Spleen (tissue), 11 donors: ENCODE results near the gene SPTBN1. TPM values are rescaled to one million over a fixed set of nuclear protein-coding genes. Genes with fewer than 3 reads are reported as not detected.

ENCODE experiments used
- DNase-seq: peaks from one replicate; pipeline ENCODE4 v3.0.0-alpha.2; 2020
- H3K27ac ChIP-seq, 8 donors: fragments of 200-600 bp; sonication (generic) in 7 of 8; 1 replicate in 4 of 8; 2 replicates in 4 of 8; pipeline versions ENCODE4 v1.5.0 to v1.8.0; 2016 to 2021; ENCODE audit warnings: inconsistent platforms in 4 of 8, mild to moderate bottlenecking in 4 of 8, moderate library complexity in 1 of 8
- H3K27me3 ChIP-seq, 7 donors: fragments of 200-600 bp; sonication (generic) in 6 of 7; replicated peaks in 1 of 7; 1 replicate in 4 of 7; 2 replicates in 3 of 7; pipeline versions ENCODE4 v1.5.0 to v1.8.0; 2016 to 2021; ENCODE audit warnings: inconsistent platforms in 3 of 7, mild to moderate bottlenecking in 1 of 7
- H3K36me3 ChIP-seq, 6 donors: fragments of 200-600 bp; sonication (generic) in 5 of 6; 1 replicate in 4 of 6; 2 replicates in 2 of 6; pipeline versions ENCODE4 v1.5.0 to v1.8.0; 2016 to 2021; ENCODE audit warnings: inconsistent platforms in 2 of 6
- H3K4me1 ChIP-seq, 6 donors: fragments of 200-600 bp; sonication (generic) in 5 of 6; 1 replicate in 3 of 6; 2 replicates in 3 of 6; pipeline versions ENCODE4 v1.5.0 to v1.8.0; 2016 to 2021; ENCODE audit warnings: inconsistent platforms in 3 of 6
- H3K4me3 ChIP-seq, 8 donors: fragments of 200-600 bp; sonication (generic) in 7 of 8; 1 replicate in 4 of 8; 2 replicates in 4 of 8; pipeline versions ENCODE4 v1.5.0 to v1.8.0; 2016 to 2021; ENCODE audit warnings: inconsistent platforms in 4 of 8, mild to moderate bottlenecking in 4 of 8, moderate library complexity in 2 of 8
- H3K9me3 ChIP-seq, 8 donors: fragments of 200-600 bp; sonication (generic) in 7 of 8; 1 replicate in 4 of 8; 2 replicates in 4 of 8; pipeline versions ENCODE4 v1.5.0 to v1.8.0; 2016 to 2021; ENCODE audit warnings: inconsistent platforms in 4 of 8
- CTCF ChIP-seq, 11 experiments: fragments of 200-600 bp in 7 of 11; fragments of 450-650 bp in 4 of 11; sonication (generic) in 4 of 11; IDR thresholded peaks in 8 of 11; conservative IDR thresholded peaks in 3 of 11; 1 replicate in 7 of 11; 2 replicates in 4 of 11; pipeline versions ENCODE4 v1.4.0 to v1.8.0; 2016 to 2021; ENCODE audit warnings: antibody characterized with exemption in 11 of 11, inconsistent platforms in 4 of 11, mild to moderate bottlenecking in 1 of 11
- POLR2A ChIP-seq, 3 donors: fragments of 450-650 bp; IDR thresholded peaks; one replicate each; pipeline ENCODE4 v1.5.1; 2017; ENCODE audit warnings: antibody characterized with exemption in 3 of 3, mild to moderate bottlenecking in 1 of 3
- POLR2AphosphoS5 ChIP-seq, 3 donors: sonication (generic); formaldehyde crosslinking; IDR thresholded peaks; one replicate each; pipeline ENCODE4 v1.5.1; 2017; ENCODE audit warnings: antibody characterized with exemption in 3 of 3
- WGBS, 5 donors: extraction: QIAGEN DNeasy Blood & Tissue Kit in 3 of 5; methylation state at CpG; one replicate each; pipeline versions ENCODE4 v1.1.5 to v1.1.7; 2013 to 2018; 5-methylcytosine and 5-hydroxymethylcytosine counted together
- intact Hi-C: fragments of 100-400 bp; cut with DNase I; formaldehyde crosslinking; loops from one replicate; pipeline ENCODE4 v1.15.0; 2023; ENCODE audit warnings: low total_unique reads
- polyA plus RNA-seq, 3 donors: library from polyadenylated mRNA; stranded (reverse); fragments of 200-250 nt; gene quantifications; one replicate each; pipeline ENCODE4 v1.2.1, GENCODE V29; 2013
- total RNA-seq, 7 donors: library from RNA; depleted of rRNA in 3 of 7; stranded (reverse); fragments of >200 nt in 3 of 7; fragmentation: NEBNext Ultra II Directional in 4 of 7; extraction: Animal tissue kit (Norgen Biotek cat#: 25700) in 4 of 7; gene quantifications; one replicate each; pipeline versions ENCODE4 v1.1.0 to v1.2.1, GENCODE V29; 2016 to 2021
- donor health status: healthy with polysubstance abuse.
- donor health status: DM: no; HTN: no; CAD: no; lungs with moderate emphysema.
- donor health status: DM: no; HTN: no; CAD: no.
- donor health status: Bipolar disorder and iron deficiency.
- donor health status: healthy.
- donor health status: DM: no; HTN: no; CAD: no.
- donor health status: DM: yes; HTN: yes; CAD: no.

Gene SPTBN1
- total and polyA plus RNA-seq, 10 donors = 32.7 to 352 (median 269) TPM

- peaks cover 8 to 58% (median 36%) of the 10 kb centered on the region in 6 donors for H3K4me1 ChIP-seq
- no peaks in the 10 kb centered on the region for H3K9me3 ChIP-seq
- peak overlapping the region in 6 of 8 donors; percentile 53 to 84 (median 68) for H3K27ac ChIP-seq
- no peak overlapping the region for H3K4me3 ChIP-seq
- 39 to 62% (median 49%) methylated on average over 3 of the region's 3 CpGs for WGBS, 5 donors
- no peak for DNase-seq
- peak; percentile 27 to 75 (median 62) for TF ChIP-seq CTCF (IDR thresholded peaks at IDR 0.05 in 8 of 11, conservative IDR thresholded peaks at IDR 0.05 in 3 of 11)
- TF ChIP-seq POLR2A (IDR thresholded peaks at IDR 0.05) = no peak
- TF ChIP-seq POLR2AphosphoS5 (IDR thresholded peaks at IDR 0.05) = peak in 1 of 3 donors; percentile 26
- H3K27me3 ChIP-seq = no peaks in the 10 kb centered on the region
- intact Hi-C loops = no loop called here
- peaks cover under 1 to 100% (median 78%) of the 10 kb centered on the region in 6 donors for H3K36me3 ChIP-seq
Measured at GRCh38 chr2:54665436-54665856, 209.3 kb downstream of the SPTBN1 start.

- Histone ChIP-seq H3K27me3 (no peaks in the 10 kb centered on the region), H3K4me1 (peaks cover 8 to 66% (median 36%) of the 10 kb centered on the region in 6 donors), H3K36me3 (peaks cover 0 to 100% (median 75%) of the 10 kb centered on the region in 6 donors), H3K27ac (peak overlapping the region; percentile 48 to 84 (median 58)), H3K4me3 (no peak overlapping the region), H3K9me3 (no peaks in the 10 kb centered on the region)
- TF ChIP-seq POLR2AphosphoS5 (IDR thresholded peaks at IDR 0.05) (no peak), CTCF (IDR thresholded peaks at IDR 0.05 in 8 of 11, conservative IDR thresholded peaks at IDR 0.05 in 3 of 11) (no peak), POLR2A (IDR thresholded peaks at IDR 0.05) (no peak)
- WGBS, 5 donors = 42 to 61% (median 48%) methylated on average over 3 of the region's 3 CpGs
- DNase-seq = no peak
- intact Hi-C loops = no loop called here
Measured at GRCh38 chr2:54666131-54666633, 210.1 kb downstream of the SPTBN1 start.

GRCh38 chr2:54666634-54667265 is 210.6 kb downstream of the SPTBN1 start:
- no peak for TF ChIP-seq POLR2A (IDR thresholded peaks at IDR 0.05)
- no peak for TF ChIP-seq CTCF (IDR thresholded peaks at IDR 0.05 in 8 of 11, conservative IDR thresholded peaks at IDR 0.05 in 3 of 11)
- TF ChIP-seq POLR2AphosphoS5 (IDR thresholded peaks at IDR 0.05) = peak in 1 of 3 donors; percentile 43
- no peak for DNase-seq
- 41 to 70% (median 60%) methylated on average over 6 of the region's 6 CpGs for WGBS, 5 donors
- Histone ChIP-seq H3K4me1 (peaks cover 8 to 69% (median 36%) of the 10 kb centered on the region in 6 donors), H3K27ac (peak overlapping the region; percentile 48 to 84 (median 58)), H3K36me3 (peaks cover 0 to 97% (median 70%) of the 10 kb centered on the region in 6 donors), H3K9me3 (no peaks in the 10 kb centered on the region), H3K27me3 (no peaks in the 10 kb centered on the region), H3K4me3 (no peak overlapping the region)
- intact Hi-C loops = no loop called here

GRCh38 chr2:54667266-54667639 is 211.1 kb downstream of the SPTBN1 start:
- 87 to 99% (median 90%) methylated on average over 4 of the region's 4 CpGs for WGBS, 5 donors
- Histone ChIP-seq H3K9me3 (no peaks in the 10 kb centered on the region), H3K4me3 (no peak overlapping the region), H3K36me3 (peaks cover 0 to 92% (median 65%) of the 10 kb centered on the region in 6 donors), H3K27me3 (no peaks in the 10 kb centered on the region), H3K4me1 (peaks cover 8 to 74% (median 39%) of the 10 kb centered on the region in 6 donors), H3K27ac (peak overlapping the region; percentile 48 to 84 (median 58))
- TF ChIP-seq POLR2AphosphoS5 (IDR thresholded peaks at IDR 0.05) (no peak), POLR2A (IDR thresholded peaks at IDR 0.05) (no peak), CTCF (IDR thresholded peaks at IDR 0.05 in 8 of 11, conservative IDR thresholded peaks at IDR 0.05 in 3 of 11) (no peak)
- intact Hi-C loops = no loop called here
- no peak for DNase-seq
